Cardiac fibroblast (primary cell): ENCODE measurements around the gene GPRC5B.

ENCODE experiments used
- DNase-seq, 2 donors: peaks; one replicate each; pipeline versions ENCODE4 v3.0.0 to v3.0.0-alpha.2; 2010; ENCODE audit warnings: low read depth in 2 of 2
- H3K4me3 ChIP-seq, 2 donors: replicated peaks in 1 of 2; 1 replicate in 1 of 2; 2 replicates in 1 of 2; pipeline ENCODE4 v1.5.1; 2011; ENCODE audit warnings: low read depth in 2 of 2, low read length in 2 of 2, mild to moderate bottlenecking in 2 of 2, moderate library complexity in 1 of 2
- TF ChIP-seq, protein P1 (sequence below): IDR thresholded peaks from one replicate; pipeline ENCODE4 v1.5.1; 2011; ENCODE audit warnings: low read depth, mild to moderate bottlenecking, low read length, inconsistent platforms

The GPRC5B gene

DNA sequence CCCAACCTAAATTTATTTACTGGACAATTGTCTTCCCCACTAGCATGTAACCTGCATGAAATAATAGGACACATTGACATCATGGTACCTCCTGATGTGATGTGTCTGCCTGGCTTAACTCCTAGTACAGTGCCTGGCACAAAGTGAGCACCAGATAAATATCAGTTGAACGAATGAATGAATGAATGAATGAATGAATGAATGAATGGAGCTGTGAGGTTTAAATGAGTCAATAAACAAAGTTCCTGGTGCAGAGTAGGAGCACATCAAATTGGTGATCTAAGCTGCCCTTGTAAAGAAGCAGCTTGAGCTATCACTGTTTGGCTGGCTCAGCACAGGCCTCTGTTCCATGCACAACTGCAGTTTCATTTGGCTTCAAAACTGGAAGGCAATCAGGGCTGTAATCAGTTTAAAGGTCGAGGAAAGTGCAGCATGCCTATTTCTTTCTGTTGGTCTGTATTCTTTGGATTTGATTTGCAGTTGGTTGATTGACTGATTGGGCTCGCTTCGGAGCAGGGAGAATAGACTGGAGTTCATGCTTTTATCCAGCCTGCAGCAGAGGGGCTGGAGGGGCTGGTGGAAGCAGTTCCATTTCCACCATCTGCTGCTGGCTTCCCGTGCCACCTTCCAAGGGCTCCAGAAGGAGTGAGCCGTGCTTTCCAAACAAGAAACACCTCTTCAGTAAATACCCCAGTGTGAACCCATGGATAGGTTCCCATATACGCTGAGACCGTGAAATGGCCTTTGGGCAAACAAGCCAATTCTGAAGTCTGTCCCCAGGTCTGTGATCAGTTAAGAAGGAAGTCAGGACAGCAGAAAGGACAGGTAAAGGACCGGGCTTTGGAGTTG, 54.6 kb downstream of the GPRC5B start:
- no peak overlapping the region for H3K4me3 ChIP-seq
- no peak for DNase-seq
- TF ChIP-seq, protein P1, sequence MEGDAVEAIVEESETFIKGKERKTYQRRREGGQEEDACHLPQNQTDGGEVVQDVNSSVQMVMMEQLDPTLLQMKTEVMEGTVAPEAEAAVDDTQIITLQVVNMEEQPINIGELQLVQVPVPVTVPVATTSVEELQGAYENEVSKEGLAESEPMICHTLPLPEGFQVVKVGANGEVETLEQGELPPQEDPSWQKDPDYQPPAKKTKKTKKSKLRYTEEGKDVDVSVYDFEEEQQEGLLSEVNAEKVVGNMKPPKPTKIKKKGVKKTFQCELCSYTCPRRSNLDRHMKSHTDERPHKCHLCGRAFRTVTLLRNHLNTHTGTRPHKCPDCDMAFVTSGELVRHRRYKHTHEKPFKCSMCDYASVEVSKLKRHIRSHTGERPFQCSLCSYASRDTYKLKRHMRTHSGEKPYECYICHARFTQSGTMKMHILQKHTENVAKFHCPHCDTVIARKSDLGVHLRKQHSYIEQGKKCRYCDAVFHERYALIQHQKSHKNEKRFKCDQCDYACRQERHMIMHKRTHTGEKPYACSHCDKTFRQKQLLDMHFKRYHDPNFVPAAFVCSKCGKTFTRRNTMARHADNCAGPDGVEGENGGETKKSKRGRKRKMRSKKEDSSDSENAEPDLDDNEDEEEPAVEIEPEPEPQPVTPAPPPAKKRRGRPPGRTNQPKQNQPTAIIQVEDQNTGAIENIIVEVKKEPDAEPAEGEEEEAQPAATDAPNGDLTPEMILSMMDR: no peak

DNA sequence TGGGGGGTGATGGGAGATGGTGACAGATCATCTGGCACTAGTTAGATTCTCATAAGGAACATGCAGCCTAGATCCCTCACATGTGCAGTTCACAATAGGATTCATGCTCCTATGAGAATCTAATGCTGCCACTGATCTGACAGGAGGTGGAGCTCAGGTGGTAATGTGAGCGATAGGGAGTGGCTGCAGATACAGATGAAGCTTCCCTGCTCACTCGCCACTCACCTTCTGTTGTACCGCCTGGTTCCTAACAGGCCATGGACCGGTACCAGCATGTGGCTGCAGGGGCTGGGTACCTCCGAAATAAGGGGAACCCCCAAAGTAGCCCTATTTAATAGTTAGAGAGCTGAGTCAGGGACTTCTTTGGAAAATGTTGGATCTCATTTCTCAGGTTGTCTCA, 60.4 kb downstream of the GPRC5B start:
- H3K4me3 ChIP-seq: no peak overlapping the region
- TF ChIP-seq, protein P1: no peak
- DNase-seq: no peak

DNA sequence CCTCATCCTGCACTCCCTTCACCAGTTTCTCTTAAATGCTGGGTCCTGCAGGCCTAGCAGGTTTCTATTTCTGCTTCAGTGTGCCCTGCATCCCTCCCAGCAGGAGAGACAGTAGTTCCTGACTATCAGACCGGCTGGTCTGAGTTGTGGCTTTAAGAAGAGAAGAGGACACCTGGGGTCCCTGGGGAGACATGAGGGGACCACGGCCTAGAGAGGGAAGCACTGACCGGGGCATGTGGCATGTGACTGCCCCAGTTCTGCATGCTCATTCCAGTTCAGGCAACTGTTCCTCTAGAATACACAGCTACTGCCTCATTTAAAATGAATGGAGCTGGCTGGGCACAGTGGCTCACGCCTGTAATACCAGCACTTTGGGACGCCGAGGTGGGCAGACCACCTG, 61.3 kb downstream of the GPRC5B start:
- DNase-seq: no peak
- no peak overlapping the region for H3K4me3 ChIP-seq
- TF ChIP-seq, protein P1: no peak

DNA sequence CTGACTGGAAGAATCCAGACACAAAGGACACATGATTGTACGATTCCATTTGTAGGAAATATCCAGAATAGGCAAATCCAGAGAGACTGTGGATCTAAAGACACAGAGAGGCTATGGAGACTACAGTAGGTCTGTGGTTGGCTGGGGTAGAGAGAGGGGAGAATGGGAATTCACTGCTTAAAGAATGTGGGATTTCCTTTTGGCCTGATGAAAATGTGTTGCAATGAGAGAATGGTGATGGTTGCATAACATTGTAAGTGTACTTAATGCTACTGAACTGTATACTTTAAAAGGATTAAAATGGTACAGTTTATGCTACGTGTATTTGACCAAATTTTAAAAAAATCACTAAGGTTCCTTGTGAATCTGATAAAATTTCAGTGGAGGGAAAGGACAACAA, 62.1 kb downstream of the GPRC5B start:
- TF ChIP-seq, protein P1: no peak
- DNase-seq: peak; percentile 65 to 79

DNA sequence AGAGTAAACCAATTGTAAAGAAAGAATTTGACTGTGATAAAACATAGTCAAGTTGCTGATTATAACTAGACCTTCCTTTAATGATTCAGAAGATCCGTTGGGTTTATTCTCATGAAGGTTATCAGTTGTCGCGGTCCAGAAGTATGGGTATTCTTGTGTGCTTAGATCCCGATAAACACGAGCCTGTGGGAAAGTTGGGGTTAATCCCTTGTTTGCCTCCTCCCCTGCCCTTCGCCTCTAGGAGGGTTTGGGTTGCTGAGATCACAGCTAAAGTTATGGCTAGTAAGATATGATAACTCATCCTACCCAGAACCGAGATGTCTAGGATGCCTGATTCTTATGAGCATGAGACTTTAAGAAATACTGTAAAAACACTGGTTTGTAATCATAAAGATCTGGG, 66.8 kb downstream of the GPRC5B start:
- TF ChIP-seq, protein P1: no peak
- H3K4me3 ChIP-seq: no peak overlapping the region
- DNase-seq: no peak

More for the DNA sequence above, 62.1 kb downstream of the GPRC5B start:
- no peak overlapping the region for H3K4me3 ChIP-seq

DNA sequence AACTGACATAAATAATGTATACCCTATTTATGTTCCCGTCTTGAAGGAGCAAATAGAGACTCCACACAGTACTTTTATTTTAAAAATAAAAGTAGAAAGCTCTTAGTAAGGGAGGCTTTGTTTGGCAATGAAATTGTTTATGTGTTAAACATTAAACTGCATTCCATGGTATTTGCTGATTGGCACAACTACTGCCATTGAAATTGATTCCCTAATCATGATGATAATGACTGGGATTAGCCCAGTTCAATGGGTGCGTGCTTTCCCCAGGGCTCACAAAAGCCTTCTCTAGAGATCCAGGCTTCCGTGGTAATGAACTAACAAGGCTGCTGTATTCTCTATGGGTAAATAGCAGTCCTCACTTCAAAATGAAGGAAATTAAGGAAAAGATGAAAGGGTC, 67.5 kb downstream of the GPRC5B start:
- no peak for DNase-seq

More for the DNA sequence above, 67.5 kb downstream of the GPRC5B start:
- TF ChIP-seq, protein P1: no peak
- H3K4me3 ChIP-seq: no peak overlapping the region
